HCT116 (cell line): ENCODE data around the gene IP6K3.

ENCODE experiments used
- CTCF ChIP-seq, 3 experiments: fragments of 200-600 bp in 1 of 3; sonication (generic) in 1 of 3; IDR thresholded peaks in 2 of 3; conservative IDR thresholded peaks in 1 of 3; 2 replicates each; pipeline ENCODE4 v1.5.1; 2012 to 2017; ENCODE audit warnings: low read depth in 2 of 3, low read length in 2 of 3, antibody characterized with exemption in 1 of 3, borderline replicate concordance in 1 of 3, control low read depth in 1 of 3, mild to moderate bottlenecking in 1 of 3, mixed read lengths in 1 of 3, mixed run types in 1 of 3, moderate library complexity in 1 of 3; ENCODE audit not compliant: insufficient read depth in 1 of 3
- POLR2A ChIP-seq: IDR thresholded peaks from 2 replicates; pipeline ENCODE4 v1.7.0; 2011; ENCODE audit warnings: borderline replicate concordance; ENCODE audit not compliant: insufficient read depth, insufficient read length; ENCODE audit errors: extremely low read depth
- POLR2AphosphoS5 ChIP-seq: IDR thresholded peaks from 2 replicates; pipeline ENCODE4 v1.6.1; 2011; ENCODE audit warnings: mild to moderate bottlenecking, low read depth, low read length, moderate library complexity
- TF ChIP-seq, protein P1 (sequence below): IDR thresholded peaks from 2 replicates; pipeline ENCODE4 v1.6.1; 2012

DNA sequence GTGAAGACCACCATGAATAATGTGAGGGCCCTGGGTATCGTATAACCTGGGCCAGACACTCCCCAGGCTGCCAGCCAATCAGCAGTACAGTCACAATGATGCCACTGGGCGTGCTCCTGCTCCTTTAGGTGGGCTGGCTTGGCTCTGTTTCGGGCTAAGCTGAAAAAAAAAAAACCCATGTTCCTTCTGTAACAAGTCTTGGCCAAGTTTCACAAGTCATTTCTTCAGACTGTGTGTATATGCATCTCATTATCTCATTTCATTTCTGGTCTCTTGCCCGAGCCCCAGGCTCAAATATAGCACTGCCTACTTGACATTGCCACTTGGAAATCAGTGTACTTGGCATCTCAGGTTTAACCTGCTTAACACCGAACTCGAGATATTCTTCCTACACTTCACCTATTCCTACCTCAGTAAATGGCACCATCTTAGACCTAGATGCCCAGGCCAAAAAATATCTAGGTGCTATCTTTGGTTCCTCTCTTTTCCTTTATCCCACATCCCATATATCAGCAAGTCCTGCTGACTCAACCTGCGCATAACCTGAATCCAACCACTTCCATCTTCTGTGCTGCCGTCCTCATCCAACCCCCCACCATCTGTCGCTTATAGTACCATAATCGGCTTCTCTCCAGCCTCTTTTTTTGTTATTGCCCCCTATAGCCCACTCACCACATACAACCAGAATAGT, 37.0 kb downstream of the IP6K3 start:
- TF ChIP-seq CTCF (IDR thresholded peaks at IDR 0.05 in 2 of 3, conservative IDR thresholded peaks at IDR 0.05 in 1 of 3; ENCODE audit: borderline replicate concordance in 1 of 3, insufficient read depth in 1 of 3, low read depth in 2 of 3, low read length in 2 of 3) (no peak), POLR2AphosphoS5 (no peak), POLR2A (no peak)
- TF ChIP-seq, protein P1, sequence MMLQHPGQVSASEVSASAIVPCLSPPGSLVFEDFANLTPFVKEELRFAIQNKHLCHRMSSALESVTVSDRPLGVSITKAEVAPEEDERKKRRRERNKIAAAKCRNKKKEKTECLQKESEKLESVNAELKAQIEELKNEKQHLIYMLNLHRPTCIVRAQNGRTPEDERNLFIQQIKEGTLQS = no peak
